NCI-H146 treated with DMSO at 0.1 percent for 48 hours (cell line): ENCODE data around the gene LCN1.
"Not testable (repeated sequence)": the region's sequence is repeated elsewhere in the genome, so short reads cannot be mapped to it uniquely, and the experiment has no call there.

Source experiments
- DNase-seq: peaks from one replicate; lab custom pipeline; 2025; ENCODE audit not compliant: unreplicated experiment; lab: John Stamatoyannopoulos, UW

Gene LCN1

GRCh38 chr9:135545646-135546176 is 24.5 kb downstream of the LCN1 start, which contains the start of gene OBP2A:
Gene OBP2A (plus strand): TSS chr9:135546126. CDS start chr9:135546181, 55 bp downstream.
- DNase-seq, result not testable (repeated sequence)

DNA sequence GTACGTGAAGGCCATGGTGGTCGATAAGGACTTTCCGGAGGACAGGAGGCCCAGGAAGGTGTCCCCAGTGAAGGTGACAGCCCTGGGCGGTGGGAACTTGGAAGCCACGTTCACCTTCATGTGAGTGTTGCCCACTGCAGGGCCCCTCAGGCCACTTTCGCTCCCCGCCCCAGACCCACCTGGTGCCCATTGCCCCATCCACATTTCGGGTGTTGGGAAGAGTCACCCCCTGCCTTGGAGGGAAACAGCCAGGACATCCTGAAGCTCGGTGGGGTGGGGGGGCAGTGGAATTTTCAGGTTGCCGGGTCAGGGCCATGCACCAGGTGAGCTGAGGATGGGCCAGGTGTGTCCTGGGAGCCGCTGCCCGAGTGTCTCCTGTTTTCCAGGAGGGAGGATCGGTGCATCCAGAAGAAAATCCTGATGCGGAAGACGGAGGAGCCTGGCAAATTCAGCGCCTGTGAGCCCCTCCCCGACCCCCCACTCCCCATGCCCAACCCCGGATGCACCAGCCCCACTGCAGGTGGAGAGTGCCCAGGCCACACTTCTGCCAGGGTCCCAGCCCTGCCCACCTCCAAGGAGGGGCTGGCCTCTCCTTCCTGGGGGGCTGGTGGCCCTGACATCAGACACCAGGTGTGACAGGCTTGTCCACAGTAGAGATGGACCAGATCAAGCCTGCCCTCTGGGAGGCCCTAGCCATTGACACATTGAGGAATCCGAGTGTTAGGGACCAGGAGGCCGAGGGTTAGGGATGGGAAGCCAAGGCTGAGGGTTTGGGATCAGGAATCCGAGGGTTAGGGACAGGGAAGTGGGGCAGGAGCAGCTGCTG is 25.8 kb downstream of the LCN1 start:
- not testable (repeated sequence) for DNase-seq

GRCh38 chr9:135547756-135548736 is 26.8 kb downstream of the LCN1 start:
- no peak for DNase-seq

DNA sequence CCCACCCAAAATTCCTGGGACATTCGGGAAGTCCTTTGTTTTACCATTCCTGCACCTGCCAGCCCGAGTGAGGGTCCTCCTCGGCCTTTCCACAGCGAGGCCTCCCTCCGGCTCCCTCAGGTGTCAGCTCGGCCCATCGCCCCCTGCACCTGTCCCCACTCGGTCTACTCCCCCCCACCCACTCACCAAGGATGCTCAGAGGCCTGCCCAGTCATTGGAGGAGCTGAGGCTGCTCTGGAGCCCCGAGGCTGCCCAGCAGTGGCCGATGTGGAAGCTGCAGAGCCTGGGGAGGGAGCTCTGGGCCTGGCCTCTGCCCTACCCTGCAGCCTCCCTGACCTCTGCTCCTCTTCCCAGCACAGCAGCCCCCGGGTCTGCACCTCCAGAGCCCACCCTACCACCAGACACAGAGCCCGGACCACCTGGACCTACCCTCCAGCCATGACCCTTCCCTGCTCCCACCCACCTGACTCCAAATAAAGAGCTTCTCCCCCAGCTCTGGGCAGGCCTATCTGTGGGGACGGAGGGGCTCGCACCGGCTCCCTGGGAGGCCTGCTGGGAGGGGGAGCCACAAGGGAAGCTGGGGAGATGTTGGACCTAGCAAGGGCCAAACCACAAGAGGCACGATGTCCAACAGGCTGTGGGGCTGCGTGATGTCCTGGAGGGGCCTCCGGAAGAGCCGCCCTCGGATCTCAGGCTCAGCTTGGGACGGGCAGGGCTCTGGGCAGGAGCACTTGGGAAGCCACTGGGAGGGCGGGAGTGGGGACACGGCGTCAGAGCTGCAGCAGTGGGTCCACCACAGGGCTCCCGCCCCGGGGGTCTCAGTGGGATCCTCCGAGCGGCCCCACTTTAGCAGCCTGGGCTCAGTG is 28.5 kb downstream of the LCN1 start:
- not testable (repeated sequence) for DNase-seq

DNA sequence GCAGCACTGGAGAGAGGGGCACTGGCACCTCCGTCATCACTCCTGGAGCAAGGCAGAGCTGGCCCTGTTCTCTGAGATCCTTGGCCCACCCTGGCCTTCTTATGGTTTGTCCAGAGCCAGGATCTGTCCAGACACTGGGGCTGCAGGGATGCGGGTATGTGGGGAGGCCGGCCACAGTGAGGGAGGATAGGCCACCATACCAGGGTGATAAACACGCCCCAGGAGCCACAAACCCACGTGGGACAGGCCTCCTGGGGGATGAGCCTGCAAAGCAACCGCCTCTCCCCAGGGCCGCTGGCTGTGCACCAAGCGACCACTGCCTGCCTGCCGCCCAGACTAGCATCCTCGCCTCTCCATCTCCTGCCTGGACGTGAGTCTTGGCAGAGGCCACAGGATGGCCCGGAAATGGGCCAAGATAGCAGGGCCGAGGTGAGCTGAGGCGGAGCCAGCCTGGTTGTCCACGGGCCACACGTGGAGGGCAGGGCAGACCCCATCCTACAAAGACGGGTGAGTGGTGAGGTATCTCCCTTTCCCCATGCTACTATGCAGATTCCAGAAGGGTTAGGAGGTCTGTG is 29.2 kb downstream of the LCN1 start:
- no peak for DNase-seq

DNA sequence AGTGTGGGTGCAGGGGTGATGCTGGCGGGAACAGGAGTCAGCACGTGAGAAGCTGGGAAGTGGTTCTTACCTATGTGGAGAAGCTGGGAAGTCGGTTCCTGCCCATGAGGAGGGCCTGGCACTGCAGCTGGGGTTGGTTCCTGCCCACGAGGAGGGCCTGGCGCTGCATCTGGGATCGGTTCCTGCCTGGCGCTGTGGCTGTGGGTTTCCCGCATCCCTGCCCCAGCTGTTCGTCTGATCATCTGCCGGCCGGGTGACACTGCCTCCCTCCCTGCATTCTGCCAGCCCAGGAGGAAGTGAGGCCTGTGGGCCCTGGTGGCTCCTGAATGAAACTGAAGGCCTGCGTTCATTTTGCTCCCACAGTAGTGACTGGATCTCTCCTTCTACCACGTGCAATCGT is 29.8 kb downstream of the LCN1 start:
- no peak for DNase-seq

- no peak for DNase-seq
Observed at GRCh38 chr9:135551456-135551855, 30.2 kb downstream of the LCN1 start.

- DNase-seq, result no peak
Observed at GRCh38 chr9:135552021-135552697, 30.9 kb downstream of the LCN1 start.

DNA sequence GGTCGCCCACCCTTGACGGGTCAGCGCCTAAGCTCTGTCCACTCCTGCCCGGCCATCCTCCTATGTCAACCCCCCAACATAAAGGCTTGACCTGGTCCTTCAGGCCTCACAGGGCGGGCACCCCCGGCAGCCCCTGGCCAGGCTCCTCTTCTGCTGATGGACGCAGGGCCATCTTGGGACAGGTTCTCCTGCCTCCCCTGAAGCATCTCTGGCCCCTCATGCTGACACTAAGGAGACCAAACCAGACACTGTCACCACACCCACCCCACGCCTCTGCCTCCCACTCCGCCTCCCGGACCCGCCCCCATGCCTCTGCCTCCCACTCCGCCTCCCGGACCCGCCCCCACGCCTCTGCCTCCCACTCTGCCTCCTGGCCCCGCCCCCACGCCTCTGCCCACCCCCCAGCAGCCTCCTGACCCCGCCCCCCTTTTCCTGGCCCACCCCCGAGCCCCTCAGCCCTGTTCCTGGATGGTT is 31.5 kb downstream of the LCN1 start:
- DNase-seq, result no peak

DNA sequence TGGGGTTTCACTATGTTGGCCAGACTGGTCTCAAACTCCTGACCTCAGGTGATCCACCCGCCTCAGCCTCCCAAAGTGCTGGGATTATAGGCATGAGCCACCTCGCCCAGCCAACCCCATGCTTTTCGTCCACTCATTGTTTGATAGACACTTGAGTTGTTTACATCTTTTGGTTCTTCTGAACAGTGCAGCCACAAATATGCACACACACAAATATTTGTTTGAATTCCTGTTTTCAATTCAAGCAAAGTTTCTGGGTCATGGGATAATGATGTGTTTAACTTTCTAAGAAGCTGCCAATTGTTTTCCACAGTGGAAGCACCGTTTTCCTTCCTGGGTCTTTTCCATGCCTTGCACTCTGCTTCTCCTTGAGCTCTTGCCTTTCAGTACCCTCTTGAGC is 33.5 kb downstream of the LCN1 start:
- no peak for DNase-seq

GRCh38 chr9:135555203-135555602 is 34.0 kb downstream of the LCN1 start:
- no peak for DNase-seq

DNA sequence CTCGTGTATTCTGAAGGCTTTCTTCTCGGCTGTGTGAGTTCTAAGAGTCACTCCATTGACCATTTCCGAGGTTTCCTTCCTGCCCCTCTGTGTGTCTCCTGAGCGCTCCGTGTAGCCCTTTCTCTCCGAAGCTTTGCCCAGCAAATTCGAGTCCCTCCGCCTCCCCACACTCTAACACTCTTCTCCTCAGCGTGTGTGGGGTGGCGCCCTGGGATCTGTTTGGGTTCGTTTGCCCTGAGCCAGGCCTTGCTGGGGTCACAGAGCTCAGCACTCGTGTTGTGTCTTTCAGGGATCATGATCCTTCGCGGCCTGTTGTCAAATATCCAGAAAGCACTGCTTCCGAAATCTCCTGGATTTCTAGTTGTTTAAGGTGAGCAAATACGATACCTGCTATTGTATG is 34.7 kb downstream of the LCN1 start:
- DNase-seq, result no peak

- no peak for DNase-seq
Observed at GRCh38 chr9:135559606-135560005, 38.4 kb downstream of the LCN1 start.

DNA sequence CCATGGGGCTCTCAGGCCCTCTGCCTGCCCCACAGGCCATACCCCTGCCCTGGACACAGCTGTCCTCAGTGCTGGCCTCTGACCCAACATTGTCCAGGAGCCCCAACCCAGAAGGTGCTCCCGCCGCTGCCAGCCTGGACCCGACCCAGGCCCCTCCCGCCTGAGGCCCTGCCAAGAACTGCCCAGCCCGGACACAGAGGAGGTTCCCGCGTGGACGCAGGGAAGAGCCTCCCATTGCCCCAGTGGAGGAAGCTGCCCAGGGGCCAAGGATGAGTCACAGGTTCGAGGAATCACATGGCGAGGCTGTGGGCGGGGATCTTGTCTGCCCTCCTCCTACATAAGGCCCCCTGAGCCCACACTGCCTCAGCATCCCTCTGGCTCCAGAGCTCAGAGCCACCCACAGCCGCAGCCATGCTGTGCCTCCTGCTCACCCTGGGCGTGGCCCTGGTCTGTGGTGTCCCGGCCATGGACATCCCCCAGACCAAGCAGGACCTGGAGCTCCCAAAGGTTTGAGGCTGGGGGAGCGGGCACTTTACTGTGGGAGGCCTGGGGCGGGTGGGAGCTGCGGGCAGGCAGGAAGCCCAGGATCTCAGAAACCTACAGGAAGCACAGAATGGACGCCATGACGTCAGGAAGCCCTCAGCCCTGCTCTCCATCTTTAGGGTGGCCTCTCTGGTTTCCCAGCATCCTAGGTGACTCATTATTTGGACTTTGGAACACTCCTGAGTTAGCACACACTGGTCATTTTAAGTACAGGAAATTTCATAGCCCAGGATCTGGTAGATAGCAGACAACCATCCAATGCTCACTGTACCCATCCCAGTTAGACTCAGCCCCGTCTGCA is 40.4 kb downstream of the LCN1 start, which contains the start of gene PAEP:
Gene PAEP, plus strand, starts transcription at position 366 of the 844 bp plus-strand sequence.
- DNase-seq, result no peak

DNA sequence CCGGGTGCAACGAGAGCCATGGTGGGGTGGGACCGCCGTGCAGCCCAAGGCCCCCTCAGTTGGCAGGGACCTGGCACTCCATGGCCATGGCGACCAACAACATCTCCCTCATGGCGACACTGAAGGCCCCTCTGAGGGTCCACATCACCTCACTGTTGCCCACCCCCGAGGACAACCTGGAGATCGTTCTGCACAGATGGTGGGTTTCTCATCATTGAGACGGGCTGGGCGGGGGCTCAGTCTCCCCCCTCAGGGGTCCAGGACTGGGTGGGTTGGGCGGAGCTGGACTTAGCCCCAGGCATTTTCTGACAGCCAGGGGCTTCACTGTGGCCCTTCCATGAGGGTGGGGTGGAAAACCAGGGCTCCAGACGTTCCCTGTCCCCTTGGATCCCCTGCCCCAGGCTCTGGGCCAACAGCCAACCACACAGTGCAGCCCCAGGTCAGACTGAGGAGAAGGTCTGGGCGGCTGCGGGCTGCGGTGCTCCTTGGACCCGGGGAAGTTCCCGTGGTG is 41.0 kb downstream of the LCN1 start:
- DNase-seq, result no peak

DNA sequence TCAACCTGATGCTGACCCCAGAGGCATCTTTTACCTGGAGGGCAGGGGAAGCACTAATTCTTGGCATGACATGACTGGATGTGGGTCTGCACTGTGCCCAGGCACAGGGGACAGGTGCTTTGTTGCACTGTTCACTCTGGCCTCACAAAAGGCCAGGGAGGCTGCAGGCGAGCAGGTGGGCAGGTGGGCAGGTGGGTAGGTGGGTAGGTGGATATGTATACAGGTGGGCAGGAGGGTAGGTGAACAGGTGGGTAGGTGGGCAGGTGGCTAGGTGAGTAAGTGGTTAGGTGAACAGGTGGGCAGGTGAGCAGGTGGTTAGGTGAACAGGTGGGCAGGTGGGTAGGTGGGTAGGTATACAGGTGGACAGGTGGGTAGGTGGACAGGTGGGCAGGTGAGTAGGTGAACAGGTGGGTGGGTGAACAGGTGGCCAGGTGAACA is 41.8 kb downstream of the LCN1 start:
- no peak for DNase-seq

- DNase-seq, result no peak
Observed at GRCh38 chr9:135563858-135564257, 42.6 kb downstream of the LCN1 start.

DNA sequence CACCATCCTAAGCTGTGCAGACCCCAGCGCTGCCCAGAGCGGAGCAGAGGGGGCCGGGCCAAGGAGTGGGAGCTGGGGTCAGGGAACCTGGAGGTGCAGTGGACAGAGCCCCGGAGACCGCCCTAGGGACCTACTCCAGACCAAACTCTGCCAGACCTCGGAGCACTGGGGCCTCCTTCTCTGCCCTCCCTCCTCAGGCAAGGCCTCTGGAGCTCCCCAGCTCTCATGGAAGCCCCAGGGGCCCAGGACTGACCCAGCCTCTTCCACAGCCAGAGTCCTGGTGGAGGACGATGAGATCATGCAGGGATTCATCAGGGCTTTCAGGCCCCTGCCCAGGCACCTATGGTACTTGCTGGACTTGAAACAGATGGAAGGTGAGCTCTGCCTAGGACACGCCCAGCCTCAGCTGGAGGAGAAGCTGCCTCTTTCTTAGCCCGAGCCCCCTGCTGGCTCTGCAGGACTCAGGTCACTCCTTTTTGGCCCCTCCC is 43.9 kb downstream of the LCN1 start:
- DNase-seq, result no peak
